AG10803 (cell line): Measurements from ENCODE around the gene KCNS3.

Source experiments
- DNase-seq: peaks from one replicate; pipeline ENCODE4 v3.0.0; 2010; ENCODE audit warnings: low read depth
- H3K4me3 ChIP-seq: 2 replicates; pipeline ENCODE4 v1.5.1; 2011; ENCODE audit warnings: mild to moderate bottlenecking, low read length, control low read depth
- CTCF ChIP-seq: conservative IDR thresholded peaks from 2 replicates; pipeline ENCODE4 v1.5.1; 2011; ENCODE audit warnings: mild to moderate bottlenecking, low read length, control low read depth, inconsistent platforms

KCNS3 gene

GRCh38 chr2:17858064-17858463 lies 20.4 kb upstream of the KCNS3 start:
- no peak for DNase-seq
- TF ChIP-seq CTCF, result no peak
- H3K4me3 ChIP-seq, result no peak overlapping the region

DNA sequence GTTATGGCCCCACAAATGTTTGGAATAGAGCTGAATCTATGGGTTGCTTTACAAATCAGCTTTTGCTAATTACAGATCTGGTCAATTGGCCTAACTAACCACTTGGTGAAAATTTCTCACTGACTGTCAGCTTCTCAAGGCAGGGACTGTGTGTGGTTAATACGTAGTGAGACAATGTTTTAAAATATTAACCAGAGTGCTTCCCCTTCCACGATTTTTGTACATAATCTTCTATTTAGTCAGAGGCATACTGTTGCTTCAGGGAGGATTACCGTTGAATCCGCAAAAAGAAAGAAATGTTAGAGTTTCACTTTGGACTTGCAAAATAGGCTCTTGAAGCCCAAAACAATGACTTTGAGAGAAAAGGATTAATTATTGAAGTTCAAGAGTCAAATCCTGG lies 14.9 kb upstream of the KCNS3 start:
- no peak for DNase-seq
- no peak for TF ChIP-seq CTCF
- no peak overlapping the region for H3K4me3 ChIP-seq

DNA sequence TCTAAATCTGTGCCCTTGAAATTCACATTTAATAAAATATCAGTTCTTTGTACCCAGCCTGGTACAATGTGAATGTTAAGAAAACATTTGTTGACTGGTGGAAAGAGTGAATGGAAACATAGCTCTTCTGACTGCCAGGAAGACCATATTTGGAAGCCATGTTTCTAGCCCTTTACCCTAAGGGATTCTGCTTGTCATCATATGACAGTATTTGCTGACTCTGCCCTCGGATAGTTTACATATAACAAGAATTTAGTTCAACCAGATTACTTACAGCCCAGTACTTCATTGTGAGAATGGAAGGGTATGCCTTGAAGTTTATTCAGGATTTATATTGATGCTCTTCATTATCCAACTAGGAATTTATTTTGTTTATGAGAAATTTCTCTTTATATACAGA lies 13.8 kb upstream of the KCNS3 start:
- DNase-seq, result no peak
- H3K4me3 ChIP-seq, result no peak overlapping the region
- TF ChIP-seq CTCF, result no peak

GRCh38 chr2:17867133-17867532 lies 11.3 kb upstream of the KCNS3 start:
- TF ChIP-seq CTCF, result no peak
- no peak overlapping the region for H3K4me3 ChIP-seq
- DNase-seq, result no peak

GRCh38 chr2:17869128-17869527 lies 9.3 kb upstream of the KCNS3 start:
- TF ChIP-seq CTCF, result no peak
- DNase-seq, result peak; percentile 4
- H3K4me3 ChIP-seq, result no peak overlapping the region

- no peak for DNase-seq
- no peak overlapping the region for H3K4me3 ChIP-seq
- TF ChIP-seq CTCF, result no peak
These were observed 6.8 kb upstream of the KCNS3 start for GRCh38 chr2:17871639-17872038.

DNA sequence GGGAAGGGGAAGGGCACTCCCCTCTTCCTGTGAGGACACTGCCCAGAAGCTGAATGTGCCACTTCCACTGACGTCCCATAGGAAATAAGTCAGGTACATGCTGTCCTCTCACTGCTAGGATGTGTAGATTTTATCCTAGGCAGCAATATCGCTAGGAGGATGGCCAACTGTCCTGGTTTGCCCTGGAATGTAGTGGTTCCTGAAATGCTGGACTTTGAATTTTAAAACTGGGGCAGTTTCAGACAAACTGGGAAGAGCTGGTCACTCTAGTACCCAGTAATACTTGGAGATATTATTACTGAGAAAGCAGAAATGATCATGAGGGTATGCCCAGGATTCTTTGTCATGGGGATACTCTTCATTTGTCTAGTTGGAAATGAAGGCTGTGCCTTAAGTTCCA lies 5.4 kb upstream of the KCNS3 start:
- TF ChIP-seq CTCF, result no peak
- DNase-seq, result no peak
- no peak overlapping the region for H3K4me3 ChIP-seq
